Esophagus mucosa (tissue), 1 donor: ENCODE data around the gene OSTF1. TPM values are rescaled to one million over a fixed set of nuclear protein-coding genes. Genes with fewer than 3 reads are reported as not detected.
A peak's percentile ranks its signal among the peaks of the same experiment; 100 is the strongest.

ENCODE experiments used
- ATAC-seq: fragments of 200-7000 bp; cut with Tn5 transposase; one replicate; pipeline ENCODE4 v1.9.1; 2020
- total RNA-seq: library from RNA; stranded (reverse); gene quantifications from one replicate; pipeline ENCODE4 v1.2.4, GENCODE V29; 2023
- donor health status: DM: yes; HTN: yes; CAD: no.

Gene OSTF1
- total RNA-seq, result 114 TPM

GRCh38 chr9:75087824-75088645 lies at the start of gene OSTF1, which contains the start of gene NMRK1:
TSS of gene OSTF1 (plus strand) at chr9:75088514. CDS start at chr9:75088693, 179 bp downstream.
TSS of gene NMRK1 (minus strand) at chr9:75088155. CDS start at chr9:75083115, 5,040 bp downstream.
- ATAC-seq, result peak; percentile 93

GRCh38 chr9:75039009-75039408 lies 49.3 kb upstream of the OSTF1 start:
- ATAC-seq, result no peak

GRCh38 chr9:75039801-75040200 lies 48.5 kb upstream of the OSTF1 start:
- ATAC-seq, result no peak

- no peak for ATAC-seq
Observed at GRCh38 chr9:75041041-75041440, 47.3 kb upstream of the OSTF1 start.

GRCh38 chr9:75046725-75047345 lies 41.5 kb upstream of the OSTF1 start:
- peak; percentile 91 for ATAC-seq

- ATAC-seq, result no peak
Observed at GRCh38 chr9:75047506-75047905, 40.8 kb upstream of the OSTF1 start.

- ATAC-seq, result no peak
Observed at GRCh38 chr9:75051285-75051684, 37.0 kb upstream of the OSTF1 start.

GRCh38 chr9:75053869-75054268 lies 34.4 kb upstream of the OSTF1 start:
- no peak for ATAC-seq

- ATAC-seq, result no peak
Observed at GRCh38 chr9:75054368-75055001, 33.8 kb upstream of the OSTF1 start.

GRCh38 chr9:75061169-75061568 lies 27.1 kb upstream of the OSTF1 start:
- no peak for ATAC-seq

GRCh38 chr9:75063556-75064305 lies 24.6 kb upstream of the OSTF1 start:
- ATAC-seq, result no peak

- ATAC-seq, result no peak
Observed at GRCh38 chr9:75064307-75065025, 23.8 kb upstream of the OSTF1 start.

- no peak for ATAC-seq
Observed at GRCh38 chr9:75065510-75065909, 22.8 kb upstream of the OSTF1 start.

GRCh38 chr9:75067894-75068293 lies 20.4 kb upstream of the OSTF1 start:
- no peak for ATAC-seq

- ATAC-seq, result no peak
Observed at GRCh38 chr9:75069171-75069570, 19.1 kb upstream of the OSTF1 start.

- peak; percentile 100 for ATAC-seq
Observed at GRCh38 chr9:75071530-75072122, 16.7 kb upstream of the OSTF1 start.

- ATAC-seq, result no peak
Observed at GRCh38 chr9:75072895-75073294, 15.4 kb upstream of the OSTF1 start.

GRCh38 chr9:75081632-75082031 lies 6.7 kb upstream of the OSTF1 start:
- ATAC-seq, result no peak

- peak; percentile 32 for ATAC-seq
Observed at GRCh38 chr9:75083188-75083970, 4.9 kb upstream of the OSTF1 start.

- ATAC-seq, result no peak
Observed at GRCh38 chr9:75084081-75084672, 4.1 kb upstream of the OSTF1 start.
